Measurements from ENCODE around the gene EME2. TPM values are rescaled to one million over a fixed set of nuclear protein-coding genes. Genes with fewer than 3 reads are reported as not detected.

Gene EME2
- total RNA-seq, 1 donor from 2014 or later: 23.3 TPM

GRCh38 chr16:1809281-1809801, 36.7 kb downstream of the EME2 start:
- no peak overlapping the region for H3K27ac Mint-ChIP-seq (ENCODE audit: unreplicated experiment)
- no peak overlapping the region for H3K4me3 Mint-ChIP-seq (ENCODE audit: unreplicated experiment)
- Histone ChIP-seq H3K79me2 (ENCODE audit: insufficient read depth, low read length) (no peaks in the 10 kb centered on the region), H3K36me3 (ENCODE audit: insufficient read depth, low read length) (no peaks in the 10 kb centered on the region), H2AFZ (ENCODE audit: low read depth, low read length) (no peak overlapping the region), H4K20me1 (ENCODE audit: insufficient read depth, low read length) (peaks cover 3% of the 10 kb centered on the region), H3K4me3 (ENCODE audit: insufficient read depth, low read depth, low read length) (no peak overlapping the region), H3K9ac (ENCODE audit: low read length) (no peak overlapping the region), H3K27ac (ENCODE audit: low read depth, low read length) (no peak overlapping the region), H3K27me3 (ENCODE audit: insufficient read depth, low read length) (no peaks in the 10 kb centered on the region), H3K9me3 (ENCODE audit: insufficient read depth, low read depth, low read length) (no peaks in the 10 kb centered on the region), H3K4me1 (ENCODE audit: insufficient read depth, low read length) (peaks cover 3% of the 10 kb centered on the region), H3K4me2 (ENCODE audit: low read length) (no peak overlapping the region)
- FAIRE-seq: no peak
- no peak for TF ChIP-seq EZH2 (IDR thresholded peaks at IDR 0.05; ENCODE audit: insufficient read depth, low read length)
- peaks cover 6% of the 10 kb centered on the region for H3K9me3 Mint-ChIP-seq (ENCODE audit: unreplicated experiment)
- peaks cover 25% of the 10 kb centered on the region for H3K36me3 Mint-ChIP-seq (ENCODE audit: low read depth, unreplicated experiment)
- H3K4me1 Mint-ChIP-seq (ENCODE audit: low read depth, unreplicated experiment): no peaks in the 10 kb centered on the region
- DNase-seq (ENCODE audit: low read depth): no peak
- no peaks in the 10 kb centered on the region for H3K27me3 Mint-ChIP-seq (ENCODE audit: low read depth, unreplicated experiment)

GRCh38 chr16:1810106-1810505, 37.5 kb downstream of the EME2 start:
- FAIRE-seq: no peak
- H3K9me3 ChIP-seq (ENCODE audit: insufficient read depth, low read depth, low read length): no peaks in the 10 kb centered on the region
- peaks cover 3% of the 10 kb centered on the region for H4K20me1 ChIP-seq (ENCODE audit: insufficient read depth, low read length)
- no peak overlapping the region for H2AFZ ChIP-seq (ENCODE audit: low read depth, low read length)
- Mint-ChIP-seq H3K36me3 (ENCODE audit: low read depth, unreplicated experiment) (peaks cover 25% of the 10 kb centered on the region), H3K27ac (ENCODE audit: unreplicated experiment) (no peak overlapping the region), H3K4me3 (ENCODE audit: unreplicated experiment) (no peak overlapping the region), H3K9me3 (ENCODE audit: unreplicated experiment) (peaks cover 6% of the 10 kb centered on the region), H3K4me1 (ENCODE audit: low read depth, unreplicated experiment) (no peaks in the 10 kb centered on the region), H3K27me3 (ENCODE audit: low read depth, unreplicated experiment) (no peaks in the 10 kb centered on the region)
- H3K36me3 ChIP-seq (ENCODE audit: insufficient read depth, low read length): no peaks in the 10 kb centered on the region
- no peak for TF ChIP-seq CTCF (IDR thresholded peaks at IDR 0.05; ENCODE audit: insufficient read depth, low read depth, low read length)
- no peaks in the 10 kb centered on the region for H3K27me3 ChIP-seq (ENCODE audit: insufficient read depth, low read length)
- no peak overlapping the region for H3K4me2 ChIP-seq (ENCODE audit: low read length)
- H3K4me1 ChIP-seq (ENCODE audit: insufficient read depth, low read length): peaks cover 3% of the 10 kb centered on the region
- H3K4me3 ChIP-seq (ENCODE audit: insufficient read depth, low read depth, low read length): no peak overlapping the region
- no peak for DNase-seq (ENCODE audit: low read depth)
- no peaks in the 10 kb centered on the region for H3K79me2 ChIP-seq (ENCODE audit: insufficient read depth, low read length)
- H3K9ac ChIP-seq (ENCODE audit: low read length): no peak overlapping the region
- H3K27ac ChIP-seq (ENCODE audit: low read depth, low read length): no peak overlapping the region

- Histone ChIP-seq H3K9ac (ENCODE audit: low read length) (no peak overlapping the region), H3K4me2 (ENCODE audit: low read length) (no peak overlapping the region), H3K4me3 (ENCODE audit: insufficient read depth, low read depth, low read length) (no peak overlapping the region), H3K4me1 (ENCODE audit: insufficient read depth, low read length) (peaks cover 3% of the 10 kb centered on the region), H3K79me2 (ENCODE audit: insufficient read depth, low read length) (no peaks in the 10 kb centered on the region), H2AFZ (ENCODE audit: low read depth, low read length) (no peak overlapping the region), H3K9me3 (ENCODE audit: insufficient read depth, low read depth, low read length) (no peaks in the 10 kb centered on the region), H4K20me1 (ENCODE audit: insufficient read depth, low read length) (peaks cover 3% of the 10 kb centered on the region), H3K27ac (ENCODE audit: low read depth, low read length) (no peak overlapping the region), H3K36me3 (ENCODE audit: insufficient read depth, low read length) (no peaks in the 10 kb centered on the region), H3K27me3 (ENCODE audit: insufficient read depth, low read length) (no peaks in the 10 kb centered on the region)
- FAIRE-seq (no peak), DNase-seq (ENCODE audit: low read depth) (no peak)
- Mint-ChIP-seq H3K36me3 (ENCODE audit: low read depth, unreplicated experiment) (peaks cover 27% of the 10 kb centered on the region), H3K4me3 (ENCODE audit: unreplicated experiment) (no peak overlapping the region), H3K9me3 (ENCODE audit: unreplicated experiment) (peaks cover 6% of the 10 kb centered on the region), H3K27ac (ENCODE audit: unreplicated experiment) (no peak overlapping the region), H3K4me1 (ENCODE audit: low read depth, unreplicated experiment) (no peaks in the 10 kb centered on the region), H3K27me3 (ENCODE audit: low read depth, unreplicated experiment) (no peaks in the 10 kb centered on the region)
- no peak for TF ChIP-seq EZH2 (IDR thresholded peaks at IDR 0.05; ENCODE audit: insufficient read depth, low read length)
- TF ChIP-seq CTCF (IDR thresholded peaks at IDR 0.05; ENCODE audit: insufficient read depth, low read depth, low read length): no peak
These were observed 37.9 kb downstream of the EME2 start for GRCh38 chr16:1810536-1810935.

Measured in astrocyte (in vitro differentiated cells and primary cell).